CD4-positive, alpha-beta T cell treated with Interleukin-4 for 1 hour (primary cell): ENCODE measurements around the gene RFPL1.
A peak's percentile ranks its signal among the peaks of the same experiment; 100 is the strongest.

ENCODE experiments used
- DNase-seq, 2 donors: peaks; one replicate each; pipeline ENCODE4 v3.0.0-alpha.2; 2020 to 2022

Gene RFPL1

DNA sequence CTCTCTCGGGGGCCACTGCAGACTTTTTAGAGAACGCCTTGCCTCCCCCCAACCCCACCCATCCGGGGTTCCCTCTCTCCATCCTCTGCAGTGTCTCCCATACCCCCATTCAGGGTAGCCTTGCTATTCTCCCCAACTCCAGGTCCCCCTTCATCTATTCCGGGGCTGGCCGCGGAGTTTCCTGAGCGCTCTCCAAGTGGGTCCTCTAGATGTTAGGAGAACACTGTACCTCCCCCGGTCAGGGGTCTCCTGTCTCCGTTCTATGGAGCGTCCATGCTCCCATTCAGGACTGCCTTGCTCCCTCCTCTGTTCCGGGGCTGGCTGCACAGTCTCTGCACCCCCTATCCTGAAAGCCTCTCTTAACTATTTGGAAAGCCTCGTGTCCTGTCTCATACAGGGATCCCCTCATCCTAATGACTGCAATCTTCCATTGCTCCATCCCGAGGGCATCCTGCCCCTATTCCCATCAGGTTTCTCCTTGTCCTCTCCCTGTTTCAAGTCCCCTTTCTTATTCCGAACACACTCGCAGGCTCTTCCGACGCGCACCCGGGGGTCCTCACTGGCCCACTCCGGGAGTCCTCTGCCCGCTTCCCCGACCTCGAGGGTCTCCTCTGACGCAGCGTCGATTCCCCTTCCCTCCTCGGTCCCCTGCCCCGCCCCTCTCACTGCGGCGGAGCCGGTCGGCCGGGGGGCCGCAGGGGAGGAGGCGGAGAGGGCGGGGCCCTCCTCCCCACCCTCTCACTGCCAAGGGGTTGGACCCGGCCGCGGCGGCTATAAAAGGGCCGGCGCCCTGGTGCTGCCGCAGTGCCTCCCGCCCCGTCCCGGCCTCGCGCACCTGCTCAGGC is 41.3 kb downstream of the RFPL1 start, which contains the start of gene NEFH:
TSS of gene NEFH (plus strand) at position 802 of the 845 bp plus-strand sequence. CDS start 45 bp downstream, outside the sequence.
- no peak for DNase-seq

DNA sequence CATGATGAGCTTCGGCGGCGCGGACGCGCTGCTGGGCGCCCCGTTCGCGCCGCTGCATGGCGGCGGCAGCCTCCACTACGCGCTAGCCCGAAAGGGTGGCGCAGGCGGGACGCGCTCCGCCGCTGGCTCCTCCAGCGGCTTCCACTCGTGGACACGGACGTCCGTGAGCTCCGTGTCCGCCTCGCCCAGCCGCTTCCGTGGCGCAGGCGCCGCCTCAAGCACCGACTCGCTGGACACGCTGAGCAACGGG is 41.8 kb downstream of the RFPL1 start:
- no peak for DNase-seq

DNA sequence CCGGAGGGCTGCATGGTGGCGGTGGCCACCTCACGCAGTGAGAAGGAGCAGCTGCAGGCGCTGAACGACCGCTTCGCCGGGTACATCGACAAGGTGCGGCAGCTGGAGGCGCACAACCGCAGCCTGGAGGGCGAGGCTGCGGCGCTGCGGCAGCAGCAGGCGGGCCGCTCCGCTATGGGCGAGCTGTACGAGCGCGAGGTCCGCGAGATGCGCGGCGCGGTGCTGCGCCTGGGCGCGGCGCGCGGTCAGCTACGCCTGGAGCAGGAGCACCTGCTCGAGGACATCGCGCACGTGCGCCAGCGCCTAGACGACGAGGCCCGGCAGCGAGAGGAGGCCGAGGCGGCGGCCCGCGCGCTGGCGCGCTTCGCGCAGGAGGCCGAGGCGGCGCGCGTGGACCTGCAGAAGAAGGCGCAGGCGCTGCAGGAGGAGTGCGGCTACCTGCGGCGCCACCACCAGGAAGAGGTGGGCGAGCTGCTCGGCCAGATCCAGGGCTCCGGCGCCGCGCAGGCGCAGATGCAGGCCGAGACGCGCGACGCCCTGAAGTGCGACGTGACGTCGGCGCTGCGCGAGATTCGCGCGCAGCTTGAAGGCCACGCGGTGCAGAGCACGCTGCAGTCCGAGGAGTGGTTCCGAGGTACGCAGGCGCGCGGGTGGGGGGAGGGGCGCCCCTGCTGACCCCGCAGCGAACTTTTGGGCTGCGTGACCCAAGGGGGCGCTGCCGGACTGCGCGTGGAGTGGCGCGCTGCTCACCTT is 42.3 kb downstream of the RFPL1 start:
- peak; percentile 50 to 64 for DNase-seq

DNA sequence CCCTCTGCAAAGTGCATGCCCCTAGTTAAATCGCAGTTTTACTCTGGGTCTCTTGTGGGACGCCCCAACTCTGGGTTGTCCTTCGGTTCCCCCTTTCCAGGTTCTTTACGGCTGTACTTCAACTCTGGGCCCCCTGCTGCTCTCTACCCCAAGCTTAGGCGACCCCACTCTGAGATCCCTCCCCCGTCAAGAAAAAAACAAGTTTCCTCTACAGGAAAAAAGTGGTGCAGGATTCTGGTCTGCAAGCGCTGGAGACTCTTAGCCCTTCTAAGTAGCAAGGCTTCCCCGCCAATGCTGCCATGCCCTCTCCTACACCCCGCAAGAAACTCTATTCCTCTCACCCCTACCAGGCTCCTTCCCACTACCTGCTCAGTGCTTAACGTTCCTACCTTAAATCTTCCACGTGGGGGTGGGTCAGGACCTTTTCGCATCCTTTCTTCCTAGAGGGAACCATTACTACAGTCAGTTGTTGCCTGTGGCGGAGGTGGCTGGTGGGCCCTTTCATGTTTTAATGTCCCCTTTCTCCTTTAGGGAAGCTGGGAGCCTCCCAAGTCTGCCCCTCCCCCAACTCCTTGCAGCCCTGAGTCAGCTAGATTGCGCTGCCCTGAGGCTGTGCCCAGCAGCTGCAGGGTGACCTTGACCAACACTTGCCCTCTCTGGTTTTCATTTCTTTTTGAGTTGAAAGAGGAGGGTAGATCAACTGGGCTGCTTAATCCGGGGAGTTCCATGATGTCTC is 43.0 kb downstream of the RFPL1 start:
- no peak for DNase-seq

DNA sequence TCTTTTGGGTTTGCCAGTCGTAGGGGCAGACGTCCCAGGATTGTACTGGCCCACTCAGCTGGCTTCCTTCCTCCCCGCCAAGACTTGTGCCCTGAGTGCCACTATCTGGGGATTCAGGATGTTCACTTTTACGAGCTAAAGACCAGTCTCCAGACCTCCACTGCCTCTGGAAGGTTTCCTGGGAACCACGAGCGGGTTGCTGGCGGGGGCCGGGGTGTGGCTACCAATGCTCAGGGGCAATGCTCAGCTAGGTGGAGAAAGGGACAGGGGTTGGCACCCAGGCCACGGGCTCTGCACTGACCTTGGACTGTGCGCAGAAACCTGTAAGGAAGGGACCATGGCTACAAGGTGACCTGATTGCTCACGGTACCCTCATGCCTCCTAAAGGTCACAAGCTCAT is 43.9 kb downstream of the RFPL1 start:
- DNase-seq: no peak

DNA sequence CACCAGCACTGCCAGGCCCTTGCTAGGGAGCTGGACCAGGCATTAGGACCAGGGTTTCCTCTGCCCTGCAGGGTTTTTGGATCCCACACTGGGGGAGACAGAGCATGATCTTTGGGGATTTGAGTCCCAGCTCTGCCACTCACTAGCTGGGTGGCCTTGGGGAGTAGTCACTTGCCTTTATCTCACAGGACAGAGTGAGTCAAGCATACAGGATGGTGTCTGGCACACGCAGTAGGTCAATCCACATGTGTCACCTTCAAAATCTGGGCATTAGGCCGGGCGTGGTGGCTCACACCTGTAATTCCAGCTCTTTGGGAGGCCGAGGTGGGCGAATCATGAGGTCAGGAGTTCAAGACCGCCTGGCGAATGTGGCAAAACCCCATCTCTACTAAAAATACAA is 44.3 kb downstream of the RFPL1 start:
- DNase-seq: no peak

DNA sequence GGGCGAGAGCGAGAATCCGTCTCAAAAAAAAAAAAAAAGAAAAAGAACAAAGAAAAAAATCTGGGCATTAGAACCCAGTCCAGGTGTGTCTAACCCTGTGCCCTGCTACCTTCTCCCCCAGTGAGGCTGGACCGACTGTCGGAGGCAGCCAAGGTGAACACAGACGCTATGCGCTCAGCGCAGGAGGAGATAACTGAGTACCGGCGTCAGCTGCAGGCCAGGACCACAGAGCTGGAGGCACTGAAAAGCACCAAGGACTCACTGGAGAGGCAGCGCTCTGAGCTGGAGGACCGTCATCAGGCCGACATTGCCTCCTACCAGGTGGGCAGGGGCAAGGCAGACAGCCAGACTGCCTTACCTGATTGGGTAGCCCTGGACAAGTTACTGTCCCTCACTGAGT is 44.9 kb downstream of the RFPL1 start:
- no peak for DNase-seq

DNA sequence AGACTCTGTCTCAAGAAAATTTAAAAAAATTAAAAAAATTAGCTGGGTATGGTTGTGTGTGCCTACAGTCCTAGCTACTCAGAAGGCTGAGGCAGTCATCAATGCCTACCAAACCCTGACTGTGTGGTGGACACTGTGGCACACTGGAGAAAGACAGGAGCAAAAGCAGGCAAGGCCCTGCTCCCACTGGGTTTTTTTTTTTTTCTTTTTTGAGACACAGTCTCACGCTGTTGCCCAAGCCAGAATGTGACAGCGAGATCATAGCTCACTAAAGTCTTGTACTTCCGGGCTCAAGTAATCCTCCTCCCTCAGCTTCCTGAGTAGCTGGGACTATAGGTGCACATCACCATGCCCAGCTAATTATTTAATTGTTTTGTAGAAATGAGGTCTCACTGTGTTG is 46.3 kb downstream of the RFPL1 start:
- no peak for DNase-seq

DNA sequence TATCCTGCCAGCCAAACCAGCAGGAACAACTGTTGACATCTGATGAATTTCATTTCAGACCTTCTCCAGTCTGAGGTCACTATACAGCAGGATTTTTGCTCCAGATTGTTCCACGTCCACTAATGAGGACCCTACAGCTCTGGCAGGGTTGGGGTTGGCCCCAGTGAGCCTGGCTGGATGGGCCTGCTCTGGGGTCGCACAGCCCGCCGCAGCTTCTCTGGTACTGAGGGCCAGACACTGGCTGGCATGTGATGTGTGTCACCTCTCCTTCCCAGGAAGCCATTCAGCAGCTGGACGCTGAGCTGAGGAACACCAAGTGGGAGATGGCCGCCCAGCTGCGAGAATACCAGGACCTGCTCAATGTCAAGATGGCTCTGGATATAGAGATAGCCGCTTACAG is 47.1 kb downstream of the RFPL1 start:
- no peak for DNase-seq

DNA sequence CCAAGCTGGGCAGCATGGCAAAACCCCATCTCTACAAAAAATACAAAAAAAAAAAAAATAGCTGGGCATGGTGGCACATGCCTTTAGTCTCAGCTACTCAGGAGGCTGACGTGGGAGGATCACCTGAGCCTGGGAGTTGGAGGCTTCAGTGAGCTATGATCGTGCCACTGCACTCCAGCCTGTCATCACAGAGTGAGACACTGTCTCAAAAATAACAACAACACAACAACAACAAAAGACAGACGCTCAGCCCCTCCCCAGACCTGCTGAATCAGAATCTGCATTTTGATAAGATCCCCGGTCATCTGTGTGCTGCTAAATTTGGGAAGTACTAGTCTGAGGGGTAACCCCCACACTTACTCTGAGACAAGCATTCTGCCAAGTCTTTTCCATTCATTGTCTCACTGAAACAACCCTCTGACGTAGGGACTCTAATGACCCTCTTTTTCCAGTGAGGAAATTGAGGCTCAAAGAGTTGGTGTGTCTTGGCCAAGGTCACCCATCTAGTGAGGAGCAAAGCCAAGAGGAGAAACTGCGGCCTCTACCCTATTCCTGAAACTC is 49.1 kb downstream of the RFPL1 start:
- DNase-seq: no peak

DNA sequence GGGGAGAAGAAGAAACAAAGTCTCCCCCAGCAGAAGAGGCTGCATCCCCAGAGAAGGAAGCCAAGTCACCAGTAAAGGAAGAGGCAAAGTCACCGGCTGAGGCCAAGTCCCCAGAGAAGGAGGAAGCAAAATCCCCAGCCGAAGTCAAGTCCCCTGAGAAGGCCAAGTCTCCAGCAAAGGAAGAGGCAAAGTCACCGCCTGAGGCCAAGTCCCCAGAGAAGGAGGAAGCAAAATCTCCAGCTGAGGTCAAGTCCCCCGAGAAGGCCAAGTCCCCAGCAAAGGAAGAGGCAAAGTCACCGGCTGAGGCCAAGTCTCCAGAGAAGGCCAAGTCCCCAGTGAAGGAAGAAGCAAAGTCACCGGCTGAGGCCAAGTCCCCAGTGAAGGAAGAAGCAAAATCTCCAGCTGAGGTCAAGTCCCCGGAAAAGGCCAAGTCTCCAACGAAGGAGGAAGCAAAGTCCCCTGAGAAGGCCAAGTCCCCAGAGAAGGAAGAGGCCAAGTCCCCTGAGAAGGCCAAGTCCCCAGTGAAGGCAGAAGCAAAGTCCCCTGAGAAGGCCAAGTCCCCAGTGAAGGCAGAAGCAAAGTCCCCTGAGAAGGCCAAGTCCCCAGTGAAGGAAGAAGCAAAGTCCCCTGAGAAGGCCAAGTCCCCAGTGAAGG is 50.9 kb downstream of the RFPL1 start:
- DNase-seq: peak in 1 of 2 donors; percentile 20

DNA sequence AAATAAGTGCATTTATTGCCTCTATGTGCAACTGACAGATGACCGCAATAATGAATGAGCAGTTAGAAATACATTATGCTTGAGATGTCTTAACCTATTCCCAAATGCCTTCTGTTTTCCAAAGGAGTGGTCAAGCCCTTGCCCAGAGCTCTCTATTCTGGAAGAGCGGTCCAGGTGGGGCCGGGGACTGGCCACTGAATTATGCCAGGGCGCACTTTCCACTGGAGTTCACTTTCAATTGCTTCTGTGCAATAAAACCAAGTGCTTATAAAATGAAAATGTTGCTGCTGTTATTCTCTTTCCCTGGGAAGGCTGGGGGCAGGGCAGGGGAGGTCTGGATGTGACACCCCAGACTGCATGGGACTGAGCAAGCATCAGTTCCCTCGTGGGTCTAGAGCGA is 52.6 kb downstream of the RFPL1 start:
- no peak for DNase-seq
